H54 (cell line): ENCODE data around the gene AP3S1.
"Not testable (repeated sequence)": the region's sequence is repeated elsewhere in the genome, so short reads cannot be mapped to it uniquely, and the experiment has no call there.

Source experiments
- DNase-seq: peaks from one replicate; pipeline ENCODE4 v3.0.0; 2011; ENCODE audit warnings: low spot score, mixed read lengths; ENCODE audit not compliant: insufficient read length
- FAIRE-seq: peaks from 3 replicates; lab custom pipeline; 2011; peaks lifted over from hg19 to GRCh38; lab: Jason Lieb, UNC
- POLR2A ChIP-seq: IDR thresholded peaks from 2 replicates; pipeline ENCODE4 v1.6.1; 2011; ENCODE audit warnings: low read depth, mild to moderate bottlenecking, low read length

Gene AP3S1

DNA sequence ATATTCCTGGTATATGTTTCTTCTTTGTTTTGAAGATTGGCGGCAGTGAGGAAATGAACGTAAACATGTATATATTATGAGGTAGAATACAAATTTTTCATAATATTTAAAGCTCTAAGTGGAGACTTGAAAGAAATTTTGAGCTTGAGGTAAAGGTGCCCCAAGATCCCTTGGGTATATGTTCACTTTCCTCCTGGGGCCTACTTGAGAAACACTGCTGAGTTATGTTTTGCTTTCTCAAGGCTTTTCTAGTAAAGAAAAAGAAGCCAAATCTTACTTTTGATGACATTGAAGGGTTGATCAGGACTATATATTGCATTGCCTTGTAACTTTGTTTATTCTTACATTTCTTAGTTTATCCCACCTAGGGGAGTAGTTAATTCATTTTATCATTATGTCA lies 30.7 kb downstream of the AP3S1 start:
- FAIRE-seq: no peak
- no peak for TF ChIP-seq POLR2A

GRCh38 chr5:115873392-115873791 lies 31.7 kb downstream of the AP3S1 start:
- DNase-seq (no peak), FAIRE-seq (peak; percentile 50)
- no peak for TF ChIP-seq POLR2A

More for the DNA sequence above, 30.7 kb downstream of the AP3S1 start:
- DNase-seq: no peak

DNA sequence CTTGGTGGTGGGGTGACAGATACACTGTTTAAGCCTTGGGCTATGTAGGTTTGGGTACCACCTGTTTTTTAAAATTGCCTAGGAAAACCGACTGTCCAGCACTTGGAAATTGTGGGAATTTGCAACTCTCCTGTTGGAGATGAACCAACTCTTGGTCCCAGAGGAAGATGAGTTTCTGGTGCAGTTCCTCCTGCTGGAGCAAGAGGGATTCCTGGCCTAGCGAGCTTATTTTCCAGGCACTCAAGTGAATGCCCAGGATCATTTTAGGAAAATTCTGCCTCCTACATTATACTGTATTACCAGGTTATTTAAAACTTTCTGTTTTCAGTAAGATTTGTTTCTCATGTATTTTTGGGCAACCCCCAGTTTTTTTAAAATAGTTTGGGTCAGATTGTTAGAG lies 33.7 kb downstream of the AP3S1 start:
- no peak for FAIRE-seq
- no peak for TF ChIP-seq POLR2A
- DNase-seq: no peak

- FAIRE-seq: not testable (repeated sequence)
These were observed 35.6 kb downstream of the AP3S1 start for GRCh38 chr5:115877342-115877741.

DNA sequence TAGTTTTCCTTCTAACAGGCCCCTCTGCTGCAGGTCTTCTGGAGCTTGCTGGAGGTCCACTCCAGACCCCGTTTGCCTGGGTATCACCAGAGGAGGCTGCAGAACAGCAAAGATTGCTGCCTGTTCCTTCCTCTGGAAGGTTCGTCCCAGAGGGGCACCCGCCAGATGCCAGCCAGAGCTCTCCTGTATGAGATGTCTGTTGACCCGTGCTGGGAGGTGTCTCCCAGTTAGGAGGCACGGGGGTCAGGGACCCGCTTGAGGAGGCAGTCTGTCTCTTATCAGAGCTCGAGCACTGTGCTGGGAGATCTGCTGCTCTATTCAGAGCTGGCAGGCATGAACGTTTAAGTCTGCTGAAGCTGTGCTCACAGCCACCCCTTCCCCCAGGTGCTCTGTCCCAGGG lies 40.7 kb downstream of the AP3S1 start:
- FAIRE-seq, DNase-seq: not testable (repeated sequence)

More at GRCh38 chr5:115877342-115877741, 35.6 kb downstream of the AP3S1 start:
- DNase-seq: not testable (repeated sequence)

DNA sequence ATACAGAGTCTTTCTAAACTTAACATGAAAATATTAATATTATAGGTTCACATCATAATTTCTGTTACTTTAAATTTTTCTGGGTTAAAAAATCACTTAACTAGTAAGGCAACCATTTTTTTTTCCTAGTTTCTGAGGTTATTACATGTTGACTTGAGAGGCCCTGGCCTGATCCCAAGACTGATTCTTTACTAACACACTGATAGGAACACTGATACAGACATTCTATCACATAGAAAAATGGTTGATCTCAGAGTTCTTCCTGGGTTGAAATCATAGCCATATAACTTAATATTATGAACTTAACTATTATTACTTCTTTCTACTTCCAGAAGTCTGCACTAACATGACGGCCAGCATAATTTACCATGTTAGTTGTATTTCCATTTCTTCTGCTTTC lies 43.0 kb downstream of the AP3S1 start:
- DNase-seq: no peak
- TF ChIP-seq POLR2A: no peak
- no peak for FAIRE-seq

GRCh38 chr5:115885208-115885607 lies 43.5 kb downstream of the AP3S1 start:
- not testable (repeated sequence) for FAIRE-seq, DNase-seq

DNA sequence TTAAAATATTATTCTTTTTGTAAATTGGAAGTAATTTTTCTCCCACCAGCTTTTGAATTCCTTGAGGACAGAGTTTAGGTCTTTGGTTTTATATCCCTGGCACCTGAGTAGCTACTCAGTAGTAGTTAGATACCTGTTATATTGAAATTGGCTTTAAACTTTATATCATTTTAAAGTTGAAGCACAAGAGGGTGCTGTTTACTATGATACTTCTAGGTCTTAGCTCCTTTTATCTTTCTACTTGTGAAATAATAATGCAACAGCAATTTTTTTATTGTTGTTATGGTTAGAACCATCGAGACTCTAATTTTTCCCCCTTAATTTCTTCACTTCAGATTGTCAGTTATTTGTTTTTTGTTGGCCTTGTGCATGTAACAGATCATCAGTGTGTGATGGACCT lies 46.3 kb downstream of the AP3S1 start:
- FAIRE-seq (peak; percentile 15), DNase-seq (no peak)
- TF ChIP-seq POLR2A: no peak

DNA sequence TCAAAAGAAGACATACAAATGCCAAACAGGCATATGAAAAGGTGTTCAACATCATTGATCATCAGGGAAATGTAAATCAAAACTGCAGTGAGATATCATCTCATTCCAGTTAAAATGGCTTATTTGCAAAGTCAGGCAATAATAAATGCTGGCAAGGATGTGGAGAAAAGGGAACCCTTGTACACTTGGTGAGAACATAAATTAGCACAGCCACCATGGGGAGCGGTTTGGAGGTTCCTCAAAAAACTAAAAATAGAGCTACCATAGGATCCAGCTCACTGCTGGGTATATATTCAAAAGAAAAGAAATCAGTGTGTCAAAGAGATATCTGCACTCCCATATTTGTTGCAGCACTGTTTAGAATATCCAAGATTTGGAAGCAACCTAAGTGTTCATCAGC lies 50.3 kb downstream of the AP3S1 start:
- FAIRE-seq (no peak), DNase-seq (no peak)
- no peak for TF ChIP-seq POLR2A

- FAIRE-seq (no peak), DNase-seq (no peak)
- TF ChIP-seq POLR2A: no peak
These were observed 52.6 kb downstream of the AP3S1 start for GRCh38 chr5:115894342-115894741.

DNA sequence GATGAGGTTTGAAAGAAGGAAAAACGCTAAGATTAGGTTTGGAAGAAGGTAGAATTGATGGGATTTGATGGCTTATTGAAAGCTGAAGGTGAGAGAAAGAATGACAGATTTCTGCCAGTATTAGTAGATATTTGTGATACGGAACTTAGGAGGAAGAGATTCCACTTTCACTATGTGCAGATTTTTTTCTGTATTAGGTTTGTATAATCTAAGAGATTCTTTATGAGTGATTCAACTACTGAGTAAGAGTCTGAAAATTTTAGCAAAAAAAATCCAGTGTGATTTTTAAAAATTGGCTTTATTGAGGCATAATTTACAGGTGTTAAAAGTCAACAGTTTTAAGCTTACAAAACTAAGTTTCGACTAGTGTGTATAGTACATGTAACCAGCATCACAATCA lies 54.1 kb downstream of the AP3S1 start:
- no peak for DNase-seq
- no peak for FAIRE-seq
- no peak for TF ChIP-seq POLR2A

- FAIRE-seq: peak; percentile 83
- DNase-seq: no peak
These were observed 56.9 kb downstream of the AP3S1 start for GRCh38 chr5:115898656-115899055.

DNA sequence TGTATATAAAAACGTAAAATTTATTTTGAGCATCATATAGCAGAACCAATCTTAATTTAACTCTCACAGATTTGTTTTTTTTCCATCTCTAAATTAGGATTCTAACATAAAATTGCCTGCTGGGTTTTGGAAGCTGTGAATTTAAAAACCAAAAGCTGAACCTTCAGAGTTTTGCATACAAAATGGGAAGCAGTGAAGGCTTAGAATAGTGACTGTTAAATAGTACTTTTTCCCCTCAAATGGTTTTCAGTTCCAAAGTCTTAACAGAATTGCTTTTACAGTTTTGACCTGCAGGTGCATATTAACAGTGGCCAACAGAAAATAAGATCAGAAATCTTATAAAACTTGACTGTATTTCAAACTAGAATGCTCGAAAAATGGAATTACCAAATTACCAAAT lies 65.4 kb downstream of the AP3S1 start:
- no peak for FAIRE-seq
- no peak for DNase-seq
- TF ChIP-seq POLR2A: no peak

More at GRCh38 chr5:115898656-115899055, 56.9 kb downstream of the AP3S1 start:
- no peak for TF ChIP-seq POLR2A

- FAIRE-seq: peak; percentile 86
- not testable (repeated sequence) for DNase-seq
These were observed 72.1 kb downstream of the AP3S1 start for GRCh38 chr5:115913623-115914400.

- TF ChIP-seq POLR2A: no peak
- no peak for DNase-seq
- no peak for FAIRE-seq
These were observed 78.5 kb downstream of the AP3S1 start for GRCh38 chr5:115920171-115920725.

GRCh38 chr5:115928578-115929407 lies 87.1 kb downstream of the AP3S1 start:
- not testable (repeated sequence) for FAIRE-seq, DNase-seq

GRCh38 chr5:115930171-115930570 lies 88.4 kb downstream of the AP3S1 start:
- FAIRE-seq, DNase-seq: not testable (repeated sequence)
